Limb (tissue), 2 donors: ENCODE data around the gene CDH15.
"Not testable (repeated sequence)": the region's sequence is repeated elsewhere in the genome, so short reads cannot be mapped to it uniquely, and the experiment has no call there.

Source experiments
- DNase-seq, 2 donors: peaks; one replicate each; pipeline ENCODE4 v3.0.0-alpha.2; 2016; ENCODE audit errors: extremely low spot score in 2 of 2

Gene CDH15

DNA sequence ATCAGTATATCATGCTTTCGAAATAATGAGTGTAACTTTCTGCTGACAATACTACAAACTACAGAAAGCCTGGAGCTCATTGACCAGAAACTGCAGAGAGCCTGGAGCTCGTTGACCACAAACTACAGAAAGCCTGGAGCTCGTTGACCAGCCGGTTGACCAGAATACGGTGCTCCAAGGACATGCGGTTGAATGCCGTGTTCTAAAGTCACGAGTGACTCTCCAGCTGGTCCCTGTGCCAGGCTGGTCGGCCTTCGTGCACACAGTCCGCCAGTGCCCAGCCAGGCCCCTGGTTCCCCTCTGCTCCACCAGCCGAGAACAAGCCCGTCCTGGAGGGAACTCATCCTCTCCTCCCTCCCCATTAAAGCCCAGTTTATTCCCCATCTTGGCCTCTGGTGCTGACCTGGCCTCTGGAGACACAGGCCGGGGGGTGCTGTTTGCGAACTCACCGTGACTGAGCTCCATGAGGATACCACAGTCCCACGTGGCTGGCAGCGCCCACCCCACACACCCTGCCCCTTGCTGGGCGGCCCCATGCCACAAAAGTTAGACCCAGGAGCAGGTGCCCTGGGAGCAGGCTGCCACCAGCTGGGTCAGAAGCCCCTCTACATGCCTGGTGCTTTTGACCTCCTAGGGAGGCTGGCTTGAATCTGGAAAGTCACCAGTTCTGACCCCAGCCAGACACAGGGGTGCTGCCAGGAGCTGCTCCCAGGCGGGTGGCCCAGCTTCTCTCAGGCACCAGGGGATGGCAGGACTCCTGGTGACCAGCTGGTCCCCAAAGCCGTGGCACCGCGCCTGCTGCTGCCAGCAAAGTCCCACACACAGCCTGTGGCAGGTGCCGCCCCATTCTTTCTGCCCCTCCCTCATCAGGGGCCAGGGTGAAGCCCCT lies 15.5 kb upstream of the CDH15 start:
- no peak for DNase-seq

DNA sequence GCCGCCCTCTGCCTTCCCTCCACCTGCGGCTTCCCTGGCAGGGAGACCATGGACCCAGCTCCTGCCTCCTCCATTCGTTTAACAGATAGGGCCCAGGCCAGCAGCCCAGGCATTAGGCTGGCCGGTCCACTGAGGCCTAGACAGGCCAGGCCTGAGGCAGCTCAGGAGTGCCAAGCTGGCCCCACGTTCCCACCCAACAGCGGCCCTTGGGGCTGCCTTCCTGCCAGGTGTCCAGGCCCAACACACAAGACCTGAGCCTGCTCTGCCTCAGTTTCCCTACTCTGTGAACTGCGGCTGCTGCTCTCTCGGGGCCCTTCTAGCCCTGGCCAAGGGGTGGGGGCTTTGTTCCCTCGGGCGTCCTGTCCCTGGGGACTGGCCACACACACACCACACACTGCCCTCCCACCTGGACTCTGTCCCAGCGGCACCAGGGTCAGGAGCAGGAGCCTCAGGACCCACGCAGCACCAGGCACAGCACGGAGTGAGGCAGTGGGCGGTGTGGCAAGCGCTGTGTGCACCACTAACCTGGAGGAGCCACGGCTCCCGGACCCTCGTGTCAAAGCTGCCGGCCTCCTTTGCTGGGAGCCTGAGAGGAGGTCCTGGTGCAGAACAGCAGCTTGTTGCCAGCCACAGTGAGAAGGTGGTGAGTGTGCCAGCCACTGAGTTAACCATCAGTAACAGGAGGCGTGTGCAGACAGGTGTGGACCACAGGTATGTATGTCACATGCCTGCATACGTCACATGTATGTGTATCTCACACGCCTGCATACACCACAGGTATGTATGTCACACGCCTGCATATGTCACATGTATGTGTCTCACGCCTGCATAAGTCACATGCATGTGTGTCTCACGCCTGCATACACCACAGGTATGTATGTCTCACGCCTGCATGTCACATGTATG lies 14.6 kb upstream of the CDH15 start:
- DNase-seq, result no peak

DNA sequence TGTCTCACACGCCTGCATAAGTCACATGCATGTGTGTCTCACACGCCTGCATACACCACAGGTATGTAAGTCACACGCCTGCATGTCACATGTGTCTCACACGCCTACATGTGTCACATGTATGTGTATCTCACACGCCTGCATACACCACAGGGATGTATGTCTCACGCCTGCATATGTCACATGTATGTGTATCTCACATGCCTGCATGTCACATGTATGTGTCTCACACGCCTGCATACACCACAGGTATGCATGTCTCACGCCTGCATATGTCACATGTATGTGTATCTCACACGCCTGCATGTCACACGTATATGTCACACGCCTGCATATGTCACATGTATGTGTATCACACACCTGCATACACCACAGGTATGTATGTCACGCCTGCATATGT lies 13.8 kb upstream of the CDH15 start:
- DNase-seq, result no peak

DNA sequence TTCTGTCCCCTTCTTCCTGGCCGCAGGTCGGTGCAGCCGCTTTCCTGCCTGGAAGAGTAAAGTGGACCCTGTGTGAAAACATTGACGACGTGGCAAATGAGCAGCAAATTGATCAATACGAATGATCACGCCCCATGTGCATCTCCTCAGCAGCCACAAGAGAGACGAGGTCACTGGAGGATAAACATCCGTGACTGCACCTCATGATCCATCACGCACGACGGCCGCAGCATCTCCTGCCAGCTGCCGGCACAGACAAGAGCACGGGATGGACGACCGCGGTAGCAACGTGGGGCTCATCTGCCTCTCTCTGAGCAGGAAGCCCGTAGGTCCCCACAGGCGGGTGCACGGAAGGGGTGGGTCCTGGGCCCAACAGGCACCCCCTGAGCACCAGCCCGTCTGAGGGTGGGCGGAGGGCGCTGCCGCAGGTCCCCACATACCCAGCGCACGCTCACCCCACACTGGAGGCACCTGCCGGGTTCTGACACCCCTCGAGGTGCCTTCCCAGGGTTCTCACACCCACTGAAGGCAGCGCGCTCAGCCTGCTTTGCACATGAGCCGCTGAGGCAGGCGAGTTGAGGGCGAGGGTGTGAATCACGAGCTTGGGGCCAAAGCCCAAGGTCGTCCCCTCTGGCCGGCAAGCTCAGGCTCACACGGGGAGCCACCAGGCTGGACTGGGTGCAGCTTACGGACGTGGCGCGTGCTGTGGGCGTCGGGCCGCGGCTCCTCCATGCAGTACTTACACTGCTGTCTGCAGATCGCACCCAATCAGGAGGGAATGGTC lies 12.3 kb upstream of the CDH15 start:
- DNase-seq, result no peak

DNA sequence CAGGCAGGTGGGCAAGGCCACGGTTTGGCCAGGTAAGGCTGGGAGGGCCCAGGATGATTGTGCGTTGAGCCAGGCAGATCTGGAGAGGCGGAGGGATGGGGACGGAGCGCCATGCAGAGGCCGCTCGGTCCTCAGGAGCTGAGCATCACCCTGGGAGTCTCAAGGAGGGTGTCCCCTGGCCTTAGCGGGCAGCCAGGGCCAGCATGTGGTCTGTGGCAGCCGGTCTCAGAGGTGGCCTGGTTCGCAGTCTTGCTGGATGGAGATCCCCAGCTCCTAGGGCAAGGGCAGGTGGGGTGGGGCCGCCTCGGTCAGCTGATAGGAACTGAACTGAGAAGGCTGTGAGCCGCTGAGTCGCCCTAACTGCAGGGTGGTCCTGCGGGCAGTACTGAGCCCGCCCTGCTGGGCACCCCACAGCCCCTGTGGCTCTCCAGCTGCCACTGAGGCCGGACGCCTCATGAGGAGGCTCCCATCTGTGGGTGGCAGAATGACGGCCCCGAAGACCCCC lies 11.6 kb upstream of the CDH15 start:
- DNase-seq, result no peak

DNA sequence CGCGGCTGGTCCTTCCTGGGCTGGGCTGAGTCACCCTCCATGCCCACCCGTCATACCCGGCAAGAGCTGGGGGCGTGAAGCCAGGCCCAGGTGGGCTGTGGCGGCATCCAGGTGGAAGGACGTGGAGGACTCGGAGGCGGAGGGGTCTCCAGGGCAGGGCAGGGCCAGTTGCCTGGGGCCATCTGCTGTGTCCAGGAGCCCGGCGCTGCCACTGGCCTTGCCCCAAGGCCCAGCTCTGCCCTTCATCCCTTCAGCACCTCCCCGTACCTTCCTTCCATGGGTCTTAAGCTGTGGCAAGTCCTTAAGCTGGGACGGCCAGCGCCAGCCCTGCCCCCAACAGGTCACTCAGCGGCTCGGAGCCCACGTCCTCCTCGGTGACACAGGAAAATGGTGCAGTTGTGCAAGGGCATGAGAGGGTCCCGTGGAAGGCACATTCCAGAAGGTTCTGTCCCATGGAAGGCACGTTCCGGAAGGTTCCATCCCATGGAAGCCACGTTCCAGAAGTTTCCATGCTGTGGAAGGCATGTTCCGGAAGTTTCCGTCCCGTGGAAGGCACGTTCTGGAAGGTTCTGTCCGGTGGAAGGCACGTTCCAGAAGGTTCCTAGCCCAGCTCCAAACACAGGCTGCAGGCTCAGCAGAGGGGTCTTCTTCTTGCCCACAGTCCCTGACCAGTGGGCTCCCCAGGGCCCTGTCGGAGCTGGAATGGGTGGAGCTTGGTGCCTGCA lies 10.4 kb upstream of the CDH15 start:
- no peak for DNase-seq

DNA sequence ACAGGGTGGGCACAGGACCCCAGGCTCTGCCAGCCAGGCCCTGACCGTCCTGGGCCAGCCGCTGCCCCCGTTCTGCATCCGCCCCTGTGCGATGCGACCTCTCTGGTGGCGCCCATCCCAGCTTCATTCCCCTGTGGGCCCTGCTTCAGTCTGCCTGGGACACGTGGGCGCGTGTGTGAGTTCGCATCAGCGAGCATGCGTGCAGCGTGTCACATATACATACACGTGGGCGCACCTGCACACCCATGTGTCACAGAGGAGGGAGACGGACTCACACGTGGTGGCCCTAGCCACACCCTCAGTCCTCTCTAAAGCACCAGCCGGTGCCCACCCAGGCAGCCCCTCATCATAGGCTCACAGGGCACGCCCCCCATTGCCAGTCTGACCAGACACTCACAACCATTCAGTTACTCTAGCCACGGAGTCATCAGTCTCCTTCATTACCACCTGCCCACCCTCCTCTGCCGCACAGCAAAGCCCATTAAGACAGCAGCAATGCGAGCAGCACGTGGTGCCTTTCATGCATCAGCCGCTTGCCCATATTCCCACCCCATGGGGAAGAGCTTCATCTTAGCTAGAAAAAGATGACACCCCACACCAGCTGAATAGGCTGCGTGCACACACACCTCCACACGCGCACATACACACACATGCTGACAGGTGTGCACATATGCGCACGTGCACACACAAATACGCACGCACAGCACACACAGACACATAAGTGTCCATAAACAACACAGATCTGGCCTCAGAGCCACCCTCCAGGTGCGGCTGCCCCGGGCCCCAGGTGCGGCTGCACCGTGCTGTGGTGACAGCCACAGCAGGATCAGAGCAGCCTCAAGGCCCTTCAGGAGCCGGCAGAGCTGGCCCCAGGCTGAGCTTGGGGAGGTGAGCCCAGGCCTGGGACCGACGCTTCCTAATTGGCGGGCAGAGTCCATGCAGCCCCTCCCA lies 9.5 kb upstream of the CDH15 start:
- DNase-seq, result no peak

DNA sequence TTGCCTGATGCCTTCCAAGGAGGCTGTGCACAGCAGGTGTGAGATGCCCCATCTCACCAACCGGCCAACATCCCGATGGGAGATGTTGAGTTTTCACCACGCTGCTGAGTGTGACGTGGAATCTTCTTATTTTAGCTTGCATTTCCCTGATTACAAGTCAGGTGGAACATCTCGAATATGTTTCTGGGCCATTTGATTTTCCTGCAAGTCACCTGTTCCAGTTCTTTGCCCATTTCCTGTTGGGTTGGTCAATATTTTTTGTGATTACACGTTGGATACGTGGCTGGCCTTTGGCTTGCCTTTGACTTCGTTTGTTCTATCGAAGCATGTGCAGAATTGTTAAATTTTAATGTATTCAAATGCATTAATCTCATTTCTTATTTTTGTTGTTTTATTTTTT lies 8.3 kb upstream of the CDH15 start:
- DNase-seq, result no peak

DNA sequence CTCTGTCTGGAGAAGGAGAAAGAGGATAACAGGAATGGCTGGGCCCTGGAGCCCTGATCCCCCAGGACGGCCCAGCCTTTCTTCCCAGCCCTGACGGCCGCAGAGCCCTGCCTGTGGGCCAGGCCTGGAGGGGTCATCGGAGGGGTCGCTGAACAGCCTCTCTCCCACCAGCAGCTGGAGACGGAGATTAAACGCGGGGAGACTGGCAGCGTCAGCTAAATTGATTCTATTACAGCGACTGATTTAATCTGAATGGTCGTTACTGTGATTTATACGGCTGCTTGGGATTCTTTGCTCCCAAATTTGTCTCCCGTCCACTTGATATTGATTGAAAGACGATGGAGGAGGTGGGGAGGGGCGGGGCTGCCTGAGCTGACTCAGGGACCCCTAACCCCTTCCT lies 7.1 kb upstream of the CDH15 start:
- DNase-seq, result no peak

DNA sequence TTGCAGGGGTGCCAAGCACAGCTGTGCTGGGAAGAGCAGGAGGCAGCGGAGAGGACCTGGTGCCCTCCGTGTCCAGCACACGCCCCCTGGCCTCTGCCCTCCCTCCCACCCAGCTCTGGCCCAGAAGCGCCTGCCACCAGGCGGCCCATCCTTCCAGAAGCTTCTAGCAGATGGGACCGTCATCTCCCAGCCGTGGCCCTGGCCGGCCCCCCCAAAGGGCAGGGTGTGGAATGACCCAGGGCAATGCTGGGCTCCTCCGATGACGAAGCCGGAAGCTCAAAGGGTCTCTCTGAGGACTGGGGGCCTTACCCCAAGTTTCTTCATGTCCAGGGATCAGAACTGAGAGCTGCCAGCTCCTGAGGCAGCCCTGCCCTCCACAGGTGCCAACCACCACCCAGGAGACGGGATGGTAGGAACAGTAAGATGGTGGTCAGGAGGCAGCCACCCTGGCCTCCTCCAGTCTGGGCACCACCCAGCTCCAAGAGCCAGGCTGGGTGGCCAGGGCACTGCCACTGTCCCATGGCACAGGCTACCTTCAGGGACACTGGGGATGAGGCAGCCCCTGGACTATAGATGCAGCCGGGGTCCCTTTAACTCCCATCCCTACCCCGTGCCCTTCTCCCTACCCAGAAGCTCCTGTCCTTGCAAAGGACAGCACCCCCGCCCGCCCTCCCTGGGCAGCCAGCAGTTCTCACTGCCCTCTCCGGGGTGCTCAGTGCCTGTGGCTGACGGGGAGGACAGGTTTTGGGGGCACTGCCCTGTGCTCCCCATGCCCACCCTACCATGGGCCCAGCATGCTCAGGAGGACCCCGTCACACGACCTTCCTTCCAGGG lies 6.5 kb upstream of the CDH15 start:
- DNase-seq, result no peak

DNA sequence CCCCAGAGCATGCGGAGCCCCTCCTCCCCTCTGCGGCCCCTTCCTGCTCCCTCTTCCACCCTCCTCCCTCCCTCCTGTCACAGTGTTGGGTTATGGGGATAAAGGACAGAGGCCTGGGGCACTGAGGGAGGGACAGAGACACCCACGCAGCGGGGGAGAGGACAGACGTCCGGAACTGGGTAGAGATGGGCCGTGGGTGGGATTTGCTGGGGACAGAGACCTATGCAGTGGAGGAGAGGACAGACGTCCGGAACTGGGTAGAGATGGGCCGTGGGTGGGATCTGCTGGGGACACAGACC lies 5.9 kb upstream of the CDH15 start:
- not testable (repeated sequence) for DNase-seq

DNA sequence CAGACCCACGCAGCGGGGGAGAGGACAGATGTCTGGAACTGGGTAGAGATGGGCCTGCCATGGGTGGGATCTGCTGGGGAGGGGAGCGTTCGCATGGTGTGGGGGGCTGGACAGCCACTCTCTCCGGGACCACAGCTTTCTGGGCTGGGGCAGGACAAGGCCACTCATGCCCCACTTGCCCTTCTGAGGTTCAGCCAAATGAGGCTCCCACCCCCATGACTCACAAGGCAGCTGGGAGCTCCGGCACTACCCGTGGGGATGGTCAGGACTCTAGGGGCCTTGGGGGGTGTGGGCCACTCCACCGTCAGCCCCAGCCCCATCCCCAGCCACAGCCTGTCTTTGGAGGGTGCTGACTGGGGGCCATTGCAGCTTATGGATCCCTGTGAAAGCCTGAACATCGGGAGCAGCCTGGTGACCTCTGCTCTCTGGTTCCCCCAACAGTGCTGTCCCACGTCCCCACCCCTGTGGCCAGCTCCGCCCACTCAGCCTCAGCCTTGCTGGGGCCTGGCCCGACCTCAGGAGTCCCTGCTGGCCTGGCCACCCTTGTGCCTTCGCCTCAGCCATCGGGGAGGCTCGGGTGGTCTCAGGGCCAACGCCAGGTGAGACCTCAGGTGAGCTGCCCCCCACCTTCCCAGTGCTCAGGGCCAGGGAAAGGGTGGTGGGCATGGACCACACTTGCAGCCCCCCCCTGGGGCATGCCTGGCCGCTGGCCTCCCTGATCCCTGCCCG lies 4.7 kb upstream of the CDH15 start:
- DNase-seq, result no peak

DNA sequence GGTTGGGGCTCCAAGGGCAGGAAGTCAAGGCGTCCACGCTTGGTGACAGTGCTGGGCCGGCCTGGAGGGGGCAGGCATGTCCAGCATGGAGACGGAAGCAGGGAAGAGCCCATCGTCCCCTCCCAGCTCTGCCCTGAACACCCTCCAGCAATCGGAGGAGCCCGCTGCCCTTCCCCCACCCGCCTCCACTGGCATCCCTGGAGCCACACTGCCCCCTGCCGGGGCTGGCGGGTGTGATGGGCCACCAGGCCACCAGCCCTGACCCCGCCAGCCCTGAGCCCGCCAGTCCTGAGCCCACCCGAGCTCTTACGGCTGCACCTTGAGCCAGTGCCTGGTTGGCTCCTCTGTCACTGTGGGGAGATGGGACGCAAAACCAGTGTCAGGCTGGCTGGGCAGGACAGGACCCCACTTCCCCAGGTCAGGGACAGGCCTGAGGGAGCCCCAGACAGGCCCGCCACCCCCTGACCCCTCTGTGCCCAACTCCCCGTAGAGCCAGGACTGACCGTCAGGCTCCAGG lies 4.1 kb upstream of the CDH15 start:
- DNase-seq, result peak; percentile 60 to 93

DNA sequence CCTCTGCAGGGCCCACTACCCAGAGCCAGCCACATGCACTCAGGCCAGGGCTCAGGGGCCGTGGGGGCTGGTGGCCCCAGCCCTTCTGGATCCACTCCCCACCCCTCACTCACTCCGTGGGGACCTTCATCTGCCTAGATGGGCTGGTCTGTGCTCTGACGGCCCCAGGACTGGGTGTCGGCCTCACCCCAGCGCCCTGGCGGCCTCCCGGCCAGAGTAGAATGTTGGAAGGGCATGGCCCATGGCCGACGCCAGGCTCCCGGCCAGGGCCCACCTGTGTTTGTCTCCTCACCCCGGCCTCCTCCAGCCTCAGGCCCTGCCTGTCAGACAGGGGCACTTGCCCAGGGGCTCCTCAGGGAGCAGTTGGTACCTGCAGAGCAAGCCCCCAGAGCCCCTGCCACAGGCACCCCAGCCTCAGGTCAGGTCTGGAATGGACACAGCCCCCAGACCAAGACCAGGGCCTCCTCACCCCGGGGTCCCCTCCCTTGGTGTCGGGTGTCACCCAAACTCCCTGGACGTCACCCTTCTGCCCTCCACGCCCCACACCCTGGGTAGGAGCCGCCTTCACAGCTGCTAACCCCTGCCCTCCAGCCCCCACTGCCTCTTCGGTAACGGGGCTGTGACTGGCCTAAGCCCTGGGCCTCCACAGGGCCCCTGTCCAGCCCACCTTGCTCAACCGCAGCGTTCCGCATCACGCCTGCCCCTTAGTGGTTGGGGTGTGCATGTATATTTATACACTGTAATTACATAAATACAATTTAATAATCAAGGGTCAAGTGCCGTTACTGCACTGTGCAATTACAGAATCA lies 3.0 kb upstream of the CDH15 start:
- no peak for DNase-seq

DNA sequence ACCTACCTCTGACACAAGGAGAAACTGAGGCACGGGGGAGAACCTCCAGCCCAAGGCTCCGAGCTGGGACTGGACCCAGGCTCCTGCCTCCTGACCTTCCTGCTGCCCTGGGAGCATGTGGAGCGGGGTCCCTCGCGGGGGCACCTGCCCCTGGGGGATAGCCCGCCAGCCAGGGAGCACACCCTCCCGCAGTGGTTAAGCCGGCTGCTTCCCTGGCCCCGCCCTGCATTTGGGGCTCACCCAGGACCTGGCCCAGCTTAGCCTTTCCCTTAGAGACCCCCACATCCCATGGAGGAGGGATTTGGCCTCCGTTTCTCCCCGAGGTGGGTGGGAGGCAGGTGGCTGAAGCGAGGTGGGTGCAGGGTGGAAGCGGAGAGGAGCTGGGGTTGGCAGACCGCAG lies 1.8 kb upstream of the CDH15 start:
- DNase-seq, result no peak

DNA sequence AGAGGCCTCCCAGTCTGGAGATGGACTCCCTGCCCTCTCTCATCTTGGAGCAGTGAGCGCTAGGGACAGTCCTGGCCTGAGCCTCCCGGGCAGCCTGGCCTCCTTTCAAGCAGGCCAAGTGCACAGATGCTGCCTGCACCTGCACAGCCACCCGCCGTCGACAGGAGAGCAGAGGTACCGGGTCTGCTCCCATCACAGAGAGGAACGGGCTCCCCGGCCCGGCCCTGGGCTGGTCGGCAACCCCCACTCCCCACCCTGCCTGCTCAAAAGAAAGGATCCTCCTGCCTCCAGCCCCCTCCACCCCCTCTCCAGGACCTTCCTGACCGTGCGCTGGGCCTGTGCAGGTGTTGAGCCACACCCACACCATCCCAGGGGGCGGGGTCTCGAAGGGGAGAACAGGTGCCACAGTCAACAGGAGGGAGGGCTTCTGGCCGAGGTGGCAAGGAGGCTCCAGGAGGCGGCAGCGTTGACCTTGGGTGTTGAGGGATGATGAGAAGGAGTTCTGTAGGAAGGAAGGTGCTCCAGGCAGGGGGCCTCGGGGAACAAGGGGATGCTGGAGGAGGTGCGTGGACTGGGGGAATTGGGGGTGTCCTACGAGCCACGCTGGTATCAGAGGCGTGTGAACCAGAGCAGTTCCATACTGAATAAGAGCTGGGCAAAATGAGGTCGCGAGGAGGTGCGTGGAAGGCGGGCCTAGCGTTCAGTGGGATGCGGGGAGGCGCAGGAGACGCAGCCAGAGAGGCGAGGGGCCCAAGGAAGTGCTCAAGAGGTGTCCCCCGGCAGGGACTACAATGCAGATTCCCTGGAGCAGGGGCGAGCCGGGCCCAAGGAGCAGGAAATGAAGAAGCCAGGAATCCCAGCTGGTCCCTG lies 967 bp upstream of the CDH15 start:
- no peak for DNase-seq
